IPS-11a (cell line): ENCODE measurements around the gene LOXL3.

Experiments used
- H3K4me3 ChIP-seq: one replicate; pipeline ENCODE4 v1.5.1; 2013; ENCODE audit warnings: low read depth, low read length, control low read depth

LOXL3 gene

GRCh38 chr2:74511104-74511989 is 42.4 kb downstream of the LOXL3 start:
- no peak overlapping the region for H3K4me3 ChIP-seq

- H3K4me3 ChIP-seq: no peak overlapping the region
These were observed 43.5 kb downstream of the LOXL3 start for GRCh38 chr2:74510272-74510671.

- peak overlapping the region; percentile 99 for H3K4me3 ChIP-seq
These were observed 45.7 kb downstream of the LOXL3 start for GRCh38 chr2:74507926-74508520.

DNA sequence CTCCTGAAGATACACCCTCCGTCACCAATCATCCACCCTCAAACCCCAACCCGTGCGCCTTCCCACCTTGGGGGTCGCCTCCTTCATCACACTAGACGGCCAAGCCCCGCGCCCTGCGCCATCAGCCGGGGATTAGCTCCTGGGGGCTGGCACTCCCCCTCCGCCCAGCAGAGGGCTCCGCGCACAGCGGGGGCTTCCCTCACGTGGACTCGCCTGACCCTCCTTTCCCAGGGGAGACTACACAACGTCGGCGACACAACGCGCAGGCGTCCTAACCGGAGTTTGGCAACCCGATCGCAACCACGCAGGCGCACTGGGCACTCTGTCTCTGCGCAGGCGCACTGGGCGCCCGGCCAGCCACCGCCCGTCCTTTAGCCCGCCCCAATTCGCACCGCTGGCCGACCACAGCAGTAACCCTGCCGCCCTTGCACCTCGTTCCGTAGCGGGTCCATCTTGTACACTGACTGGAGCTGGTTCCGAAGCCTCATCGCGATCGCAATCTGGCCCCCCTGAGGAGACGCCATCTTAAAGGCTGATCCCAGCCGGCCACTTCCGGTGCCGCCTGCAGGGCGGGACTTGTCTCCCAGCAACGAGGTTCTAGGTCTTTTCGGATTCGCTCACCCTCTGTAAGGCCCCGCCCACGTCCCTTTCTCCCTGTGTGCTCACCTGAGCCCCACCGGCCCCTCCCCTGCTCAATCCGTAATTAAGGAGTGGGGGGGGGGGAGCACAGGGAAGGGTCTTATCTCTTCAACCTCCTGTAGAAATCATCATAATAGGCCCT is 46.4 kb downstream of the LOXL3 start, which contains the start of gene PCGF1:
PCGF1 (minus strand) TSS at position 551 of the 781 bp plus-strand sequence; CDS start at position 524, 27 bp downstream.
- peak within 1 kb of the TSS; percentile 99 for H3K4me3 ChIP-seq

GRCh38 chr2:74505448-74506246 is 48.1 kb downstream of the LOXL3 start:
- H3K4me3 ChIP-seq: no peak overlapping the region

DNA sequence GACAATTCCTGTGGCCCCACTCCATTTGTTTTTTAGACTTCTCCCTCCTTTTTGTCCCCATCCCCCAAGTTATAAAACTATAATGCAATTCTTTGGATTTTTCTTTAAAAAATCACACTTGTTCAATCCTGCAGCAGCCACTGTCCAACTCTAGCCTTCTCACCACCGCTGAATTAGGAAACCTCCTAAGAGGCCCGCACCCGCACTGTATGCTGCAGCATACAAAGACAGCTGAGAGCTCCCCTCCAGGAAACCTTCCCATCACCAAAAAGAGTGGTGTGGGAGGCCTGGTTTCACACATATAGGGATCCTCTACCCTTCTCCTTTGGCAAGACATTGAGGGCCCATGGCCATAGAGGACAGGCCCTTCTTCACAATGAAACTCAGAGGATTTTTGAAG is 49.2 kb downstream of the LOXL3 start:
- H3K4me3 ChIP-seq: no peak overlapping the region

DNA sequence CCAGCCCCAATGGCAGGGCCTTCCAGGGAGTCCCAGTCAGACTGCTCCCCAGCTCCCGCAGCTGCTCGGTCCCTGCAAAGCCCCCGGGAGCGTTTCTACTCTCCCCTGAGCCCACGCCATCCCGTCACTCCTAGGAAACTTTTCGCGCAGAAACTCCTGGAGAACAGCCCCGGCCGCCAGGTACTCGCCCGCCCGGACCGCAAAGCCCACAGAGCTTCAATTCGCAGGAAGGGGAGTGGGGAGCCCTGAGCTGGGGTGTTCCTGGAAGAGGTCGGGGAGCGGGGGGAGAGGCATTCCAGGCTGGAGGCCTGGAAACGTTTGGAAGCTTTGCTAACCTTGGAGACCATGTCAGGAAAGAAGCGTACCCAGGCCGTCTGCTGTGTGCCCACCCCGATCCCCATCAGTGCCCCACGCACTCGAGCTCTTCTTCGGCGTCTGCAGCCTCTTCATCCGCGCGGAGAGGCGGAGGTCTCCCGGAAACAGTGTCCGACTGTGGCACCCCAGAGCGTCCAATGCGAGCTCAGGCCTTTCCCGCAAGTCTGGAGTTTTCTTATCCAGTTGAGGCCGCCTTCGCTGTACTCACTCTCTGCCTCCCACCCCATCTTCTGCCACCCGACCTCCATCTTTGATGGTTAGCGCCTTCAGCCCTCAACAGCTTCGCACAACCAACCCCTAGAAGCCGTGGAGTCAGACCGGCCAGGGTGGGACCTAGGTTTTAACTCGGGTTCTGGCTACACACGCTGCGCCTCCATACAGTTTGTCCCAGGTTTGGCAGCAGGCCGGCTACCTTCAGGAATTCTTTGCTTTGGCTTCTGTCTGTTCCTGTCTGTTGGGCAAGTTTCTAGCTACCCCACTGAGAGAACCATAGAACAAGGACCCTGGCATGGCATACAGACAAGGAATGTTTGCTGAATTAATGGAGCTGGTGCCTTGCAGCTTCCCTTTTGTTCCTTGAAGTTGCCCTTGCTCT is 50.0 kb downstream of the LOXL3 start:
- peak overlapping the region; percentile 24 for H3K4me3 ChIP-seq

GRCh38 chr2:74502720-74503505 is 50.8 kb downstream of the LOXL3 start:
- peak overlapping the region; percentile 24 for H3K4me3 ChIP-seq

GRCh38 chr2:74502147-74502719 is 51.5 kb downstream of the LOXL3 start:
- peak overlapping the region; percentile 24 for H3K4me3 ChIP-seq

DNA sequence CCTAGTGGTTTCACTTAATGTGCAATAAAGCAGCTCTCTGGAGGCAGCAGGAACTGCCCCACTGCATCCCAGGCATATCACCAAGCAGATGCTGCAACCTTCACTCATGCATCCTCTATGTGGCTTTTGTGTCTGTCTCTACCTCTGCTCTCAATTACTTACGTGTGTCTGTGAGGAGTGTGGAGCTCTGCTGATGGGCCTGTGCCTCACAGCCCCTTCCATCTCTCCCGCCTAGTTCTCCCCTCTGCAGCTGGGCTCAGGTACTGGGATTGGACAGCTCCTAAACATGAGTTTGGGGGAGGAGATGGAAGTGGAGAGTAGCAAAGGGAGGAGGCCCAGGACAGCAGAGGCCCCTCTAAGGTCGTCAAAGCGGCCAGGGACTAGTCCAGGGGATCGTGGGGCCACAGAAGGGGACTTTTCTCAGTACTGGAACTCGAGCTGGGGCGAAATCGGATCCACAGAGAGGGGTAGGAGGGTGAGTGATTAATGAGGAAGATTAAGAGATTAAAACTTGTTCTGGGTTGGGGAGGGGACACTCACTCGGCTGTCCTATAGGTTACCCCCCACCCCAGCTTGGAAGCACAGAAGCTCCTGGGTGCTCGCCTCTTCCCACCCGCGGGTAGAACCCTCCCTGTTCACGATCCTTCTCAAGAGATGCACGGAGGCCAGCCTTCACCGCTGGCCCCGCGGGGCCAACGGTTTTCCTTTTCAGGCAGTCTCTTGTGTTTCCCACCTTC is 52.2 kb downstream of the LOXL3 start:
- no peak overlapping the region for H3K4me3 ChIP-seq

DNA sequence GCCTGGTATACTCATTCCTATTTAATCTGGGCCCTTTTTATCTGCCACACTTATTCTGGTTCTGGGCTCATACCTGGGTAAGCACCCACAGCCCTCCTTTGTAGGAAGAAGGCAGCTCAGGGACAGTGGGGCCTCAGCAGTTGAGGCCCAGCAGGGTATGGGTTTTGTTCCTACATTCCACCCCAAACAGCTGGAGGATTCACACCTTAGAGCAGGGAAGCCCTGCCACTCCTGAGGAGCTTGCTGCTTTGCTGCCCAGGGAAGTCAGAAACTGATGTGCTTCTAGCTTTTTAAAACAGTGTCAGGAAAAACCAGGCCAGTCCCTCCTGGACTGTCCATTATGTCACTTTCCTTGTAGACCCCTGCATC is 53.2 kb downstream of the LOXL3 start:
- H3K4me3 ChIP-seq: no peak overlapping the region

DNA sequence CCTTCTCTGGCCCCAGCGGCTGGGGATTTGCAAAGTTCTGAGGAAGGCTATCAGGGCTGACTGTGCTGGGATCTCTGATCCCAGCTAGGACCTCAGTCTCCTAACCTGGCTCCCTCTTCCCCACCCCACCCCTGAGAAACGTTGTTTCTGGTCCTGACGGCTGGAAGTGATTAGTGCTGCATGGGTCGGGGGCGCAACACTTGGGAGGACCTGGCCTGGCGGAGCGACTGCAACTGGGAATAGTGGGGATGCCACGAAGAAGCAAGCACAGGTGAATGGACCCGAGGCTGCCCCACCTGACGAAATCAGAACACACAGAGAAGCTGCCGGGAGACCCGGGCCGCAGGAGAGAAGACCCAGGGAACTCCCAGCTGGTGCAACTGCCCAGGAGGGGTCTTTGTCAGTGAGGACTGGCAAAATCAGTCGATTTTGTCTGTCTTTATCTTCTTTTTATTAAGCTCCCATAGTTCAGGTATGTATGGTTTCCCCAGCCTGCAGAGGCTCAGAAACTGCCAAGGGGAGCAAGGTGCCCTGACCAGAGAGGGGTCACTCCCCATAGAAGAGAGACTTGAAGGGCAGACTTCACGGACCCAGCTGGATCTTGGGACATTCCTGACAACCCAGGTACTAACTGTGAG is 53.7 kb downstream of the LOXL3 start:
- no peak overlapping the region for H3K4me3 ChIP-seq

DNA sequence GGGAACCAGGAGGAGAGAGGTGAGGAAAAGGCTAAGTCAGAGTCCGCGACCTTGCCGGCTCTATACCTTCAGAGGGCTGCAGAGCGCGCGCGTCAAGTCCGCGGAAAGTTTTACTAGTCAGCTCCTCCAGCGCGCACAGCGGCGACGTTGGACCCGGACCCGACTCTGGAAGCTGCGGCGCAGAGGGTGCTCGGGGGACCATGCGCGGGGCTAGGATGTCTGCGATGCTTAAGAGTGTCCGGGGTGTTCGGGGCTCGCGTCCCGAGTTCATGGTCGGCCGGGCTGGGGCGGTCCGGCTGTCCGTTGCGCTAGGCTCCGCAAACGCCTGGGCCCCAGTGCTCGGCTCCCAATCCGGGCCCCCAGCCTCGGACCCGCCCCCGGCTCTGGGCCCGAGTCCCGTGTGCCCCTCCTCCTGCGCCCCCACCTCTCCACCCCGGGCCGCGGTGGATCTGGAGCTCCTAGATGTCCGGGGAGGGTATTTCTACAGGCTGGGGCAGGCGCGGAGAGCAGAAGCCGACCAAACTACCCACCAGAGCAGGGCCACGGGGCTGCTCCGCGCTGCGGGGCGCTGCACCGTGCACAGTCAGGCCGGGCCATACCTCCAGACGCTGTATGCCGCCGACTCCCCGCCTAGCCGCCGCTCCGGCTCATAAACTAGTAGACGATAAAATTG is 54.3 kb downstream of the LOXL3 start, which contains the start of gene LBX2:
LBX2 (minus strand) TSS at position 337 of the 673 bp plus-strand sequence; CDS start at position 271, 66 bp downstream.
- H3K4me3 ChIP-seq: peak within 1 kb of the TSS; percentile 20

DNA sequence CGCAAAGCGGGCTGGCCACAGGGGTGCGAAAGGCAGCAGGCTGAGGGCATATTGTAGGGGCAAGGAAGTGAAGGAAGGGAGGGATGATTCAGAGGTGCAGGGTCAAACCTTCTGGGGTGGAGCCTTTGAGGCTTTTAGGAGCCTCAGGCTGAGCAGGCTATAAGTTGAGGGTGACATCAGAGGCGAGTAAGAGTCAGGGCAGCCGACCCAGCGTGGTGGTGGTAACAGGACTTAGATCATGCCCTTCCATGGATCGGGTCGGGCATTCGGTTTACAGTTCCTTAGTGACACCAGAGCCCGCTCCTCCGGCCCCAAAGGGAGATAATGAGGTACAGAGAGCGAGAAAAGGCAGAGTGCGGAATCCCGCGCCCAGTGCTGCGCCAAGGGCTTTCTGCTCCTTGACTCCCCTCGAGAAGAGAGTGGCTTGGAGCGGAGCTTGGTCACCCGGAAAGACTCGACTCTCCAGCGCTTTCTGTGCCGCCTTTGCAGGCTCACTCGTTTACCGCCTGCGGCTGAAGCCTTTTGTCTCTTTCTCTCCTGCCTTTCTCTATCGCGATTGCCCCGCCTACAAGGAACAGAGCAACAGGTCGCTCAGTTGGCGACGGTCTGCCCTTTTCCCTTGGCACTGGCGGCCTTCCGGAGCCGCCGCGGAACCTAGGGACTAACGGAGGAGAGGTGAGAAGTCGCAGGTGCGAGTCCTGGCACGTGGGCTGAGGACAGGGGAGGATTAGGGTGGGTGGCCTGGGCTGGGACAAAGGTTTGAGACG is 55.1 kb downstream of the LOXL3 start:
- H3K4me3 ChIP-seq: peak overlapping the region; percentile 29

GRCh38 chr2:74497777-74498499 is 55.8 kb downstream of the LOXL3 start:
- peak overlapping the region; percentile 29 for H3K4me3 ChIP-seq
